Germinal center (tissue), 1 donor: ENCODE results near the gene IGFBP2.

Experiments used
- DNase-seq: peaks from one replicate; pipeline ENCODE4 v3.0.0; 2012; ENCODE audit warnings: mixed read lengths, low spot score

IGFBP2 gene

DNA sequence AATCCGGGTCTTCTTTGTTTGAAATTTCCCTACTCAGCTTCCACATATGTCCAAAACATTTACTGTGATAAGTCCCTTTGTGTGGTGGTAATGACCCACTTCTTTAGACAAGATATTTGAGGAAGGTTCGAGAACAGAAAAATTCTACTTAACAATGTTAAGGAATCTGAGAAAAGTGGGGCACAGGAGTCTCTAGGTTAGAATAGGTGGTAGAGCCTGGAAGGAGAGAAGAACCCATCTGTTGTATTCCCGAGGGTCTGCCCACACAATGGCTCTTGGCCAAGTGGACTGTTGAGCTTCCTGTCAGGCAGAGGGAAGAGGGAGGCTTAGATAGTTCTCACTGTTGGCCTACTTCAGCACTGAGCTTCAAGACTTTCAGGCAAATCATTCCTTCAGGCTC is 4.3 kb downstream of the IGFBP2 start:
- no peak for DNase-seq

DNA sequence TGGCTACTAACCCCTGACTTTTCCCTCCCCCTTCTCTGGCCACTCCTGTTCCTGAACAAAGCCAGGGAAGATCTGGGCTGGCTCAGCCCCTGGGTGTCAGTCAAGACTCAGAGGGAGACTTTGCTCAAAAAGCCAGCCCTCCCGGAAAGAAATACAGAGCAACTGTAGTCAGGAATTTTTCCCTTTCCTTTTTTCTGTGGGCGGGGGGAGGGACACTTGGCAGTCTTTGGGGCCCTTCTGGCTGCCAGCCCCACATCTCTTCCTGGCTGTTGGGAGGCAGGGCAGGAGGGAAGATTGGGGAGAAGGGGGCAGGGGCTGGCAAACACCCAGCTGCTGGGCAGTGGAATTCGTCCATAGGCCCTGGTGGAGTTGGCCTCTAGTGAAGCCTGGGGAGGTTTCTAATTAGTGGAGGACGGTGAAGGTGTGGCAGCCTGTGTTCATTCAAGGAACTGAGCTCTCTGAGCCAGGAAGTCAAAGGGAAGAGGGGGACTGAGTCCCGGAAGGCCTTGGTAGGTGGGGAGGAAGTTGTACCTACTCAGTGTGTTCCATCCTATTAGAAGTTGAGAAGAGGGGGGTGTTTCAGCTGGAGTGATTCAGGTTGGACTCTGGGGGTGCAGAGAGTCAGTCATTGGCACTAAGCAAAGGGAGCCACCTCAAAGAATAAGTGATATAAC is 10.9 kb downstream of the IGFBP2 start:
- DNase-seq, result no peak

DNA sequence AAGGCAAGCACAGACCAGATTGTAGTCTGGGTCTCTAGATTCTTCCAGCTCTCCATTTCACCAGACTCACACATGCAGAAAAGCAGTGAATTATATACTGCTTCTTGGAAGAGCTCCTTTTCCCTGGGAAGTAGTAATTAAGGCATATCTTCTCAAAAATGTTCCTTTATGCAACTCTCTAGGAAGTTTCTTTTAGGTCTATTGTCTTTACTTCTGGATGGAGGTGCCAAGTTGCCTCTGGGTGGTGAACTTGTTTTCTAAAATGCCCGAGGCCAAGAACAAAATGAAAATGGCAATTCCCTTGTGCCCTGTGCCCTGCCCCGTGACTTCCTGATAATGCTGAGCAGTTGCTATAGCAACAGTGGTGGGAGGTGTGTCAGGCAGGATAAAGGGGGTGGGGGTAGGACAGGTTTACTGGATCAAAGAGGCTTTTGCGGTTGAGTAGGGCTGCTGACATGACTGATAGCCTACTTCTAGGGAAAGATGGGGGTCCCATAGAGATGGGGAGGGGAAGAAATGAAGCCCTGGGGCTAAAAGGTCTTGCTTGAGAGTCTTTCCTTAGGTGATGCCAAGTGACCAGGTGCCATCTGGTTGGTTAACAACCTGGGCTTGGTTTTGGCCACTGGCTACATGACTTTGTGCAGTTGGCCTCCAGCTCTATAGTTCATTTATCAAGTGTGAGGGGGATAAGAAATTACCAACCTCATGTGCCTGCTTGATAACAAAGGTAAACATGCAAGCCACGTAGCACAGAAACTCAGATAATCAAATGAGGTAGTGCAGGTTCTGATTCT is 11.8 kb downstream of the IGFBP2 start:
- DNase-seq, result no peak

DNA sequence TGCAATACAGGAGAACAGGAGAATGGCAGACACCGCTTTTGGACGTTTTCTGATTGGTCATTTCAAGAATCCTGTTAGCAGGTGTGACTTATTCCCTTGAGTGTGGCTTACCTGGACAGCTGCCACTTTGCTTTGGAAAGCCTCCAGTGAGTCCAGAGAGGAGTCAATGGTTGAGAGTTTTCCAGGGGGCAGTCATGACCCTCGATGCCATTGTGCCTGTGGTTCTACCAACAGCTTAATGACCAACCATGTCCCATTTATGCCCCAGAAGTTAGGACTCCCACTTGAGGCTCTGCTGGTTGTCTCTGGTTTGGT is 12.4 kb downstream of the IGFBP2 start:
- DNase-seq, result no peak

DNA sequence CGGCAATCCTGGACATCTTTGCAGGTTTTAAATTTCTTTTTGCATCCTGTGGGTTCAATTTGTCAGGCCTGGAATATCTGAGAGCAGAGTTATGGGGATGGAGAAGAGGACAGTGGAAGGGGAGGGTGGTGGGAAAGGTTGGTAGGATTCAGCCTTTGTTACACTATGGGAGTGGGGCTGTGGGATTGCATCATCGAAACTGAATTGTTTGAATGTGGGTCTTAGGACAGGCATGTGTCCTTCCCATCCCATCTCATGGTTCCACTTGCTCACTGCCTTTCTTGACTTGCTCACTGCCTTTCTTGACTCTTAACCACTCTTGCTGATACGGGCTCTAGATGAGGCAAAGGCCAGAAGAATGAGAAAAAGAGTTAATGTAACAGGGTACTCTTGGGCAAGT is 12.9 kb downstream of the IGFBP2 start:
- DNase-seq, result no peak

DNA sequence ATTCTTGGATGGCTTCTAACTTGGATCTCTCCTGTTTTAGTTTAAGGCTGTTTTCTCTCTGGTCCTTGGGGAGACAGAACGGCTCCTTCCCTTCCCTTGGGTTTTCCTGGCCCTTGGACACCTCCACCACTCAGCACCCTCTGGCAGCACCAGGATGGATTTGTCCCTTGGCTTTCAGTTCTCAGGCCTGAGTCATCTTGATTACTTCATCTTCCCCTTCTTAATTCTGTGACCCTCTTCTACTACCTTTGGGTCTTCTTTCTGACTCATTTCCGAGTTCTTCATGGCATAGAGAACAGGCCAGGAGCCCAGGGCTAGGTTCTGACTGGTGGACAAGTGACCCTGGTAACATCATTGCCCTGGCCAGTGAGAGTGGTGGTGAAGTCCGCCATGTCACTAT is 14.9 kb downstream of the IGFBP2 start:
- DNase-seq, result no peak

DNA sequence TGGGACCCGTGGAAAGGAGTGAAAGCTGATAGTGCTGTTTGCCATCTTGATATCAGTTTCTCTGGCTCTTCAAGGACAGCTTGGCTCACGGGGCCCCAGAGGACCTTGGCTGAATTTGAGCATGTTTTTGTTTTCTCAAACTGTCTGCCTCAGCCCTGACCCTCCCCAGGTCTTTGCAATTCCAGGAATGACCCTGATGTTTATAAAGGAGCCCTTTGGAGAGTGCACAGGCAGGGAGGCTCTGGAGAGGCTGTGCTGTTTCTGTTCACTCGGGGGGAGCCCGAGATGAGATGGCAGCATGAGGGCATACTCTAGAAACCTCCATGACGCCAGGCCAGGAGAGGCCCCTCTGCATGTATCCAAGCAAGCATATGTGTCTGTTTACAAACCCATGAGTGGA is 16.4 kb downstream of the IGFBP2 start:
- DNase-seq, result no peak

DNA sequence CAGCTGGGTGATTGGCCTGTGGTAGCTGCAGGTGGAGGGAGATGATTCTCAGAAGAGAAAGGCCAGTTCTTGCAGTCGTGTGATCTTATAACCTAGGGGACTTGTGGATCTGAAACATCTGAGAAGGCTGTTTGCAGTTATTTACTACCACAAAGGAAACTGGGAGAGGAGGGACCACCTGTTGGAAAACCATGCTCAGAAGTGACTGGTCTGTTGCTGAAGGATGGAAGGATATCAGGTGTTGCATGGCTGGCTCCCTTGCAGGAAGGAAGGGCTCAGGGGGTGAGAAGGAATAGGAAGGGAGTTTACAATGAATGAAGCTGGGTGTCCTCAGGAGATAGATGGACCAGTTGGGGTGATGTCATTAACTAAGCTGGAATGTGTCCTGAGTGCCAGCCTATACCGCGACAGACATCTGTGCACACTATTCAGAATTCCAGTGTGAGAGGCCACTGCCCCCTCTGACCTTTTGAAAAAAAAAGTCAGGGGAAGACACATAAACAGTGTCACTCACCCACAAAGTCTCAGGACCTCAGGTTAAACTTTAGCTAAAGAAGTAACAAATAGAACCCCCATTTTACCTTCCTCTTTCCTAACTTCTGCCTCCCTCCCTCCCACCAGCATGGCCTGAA is 17.5 kb downstream of the IGFBP2 start:
- no peak for DNase-seq

DNA sequence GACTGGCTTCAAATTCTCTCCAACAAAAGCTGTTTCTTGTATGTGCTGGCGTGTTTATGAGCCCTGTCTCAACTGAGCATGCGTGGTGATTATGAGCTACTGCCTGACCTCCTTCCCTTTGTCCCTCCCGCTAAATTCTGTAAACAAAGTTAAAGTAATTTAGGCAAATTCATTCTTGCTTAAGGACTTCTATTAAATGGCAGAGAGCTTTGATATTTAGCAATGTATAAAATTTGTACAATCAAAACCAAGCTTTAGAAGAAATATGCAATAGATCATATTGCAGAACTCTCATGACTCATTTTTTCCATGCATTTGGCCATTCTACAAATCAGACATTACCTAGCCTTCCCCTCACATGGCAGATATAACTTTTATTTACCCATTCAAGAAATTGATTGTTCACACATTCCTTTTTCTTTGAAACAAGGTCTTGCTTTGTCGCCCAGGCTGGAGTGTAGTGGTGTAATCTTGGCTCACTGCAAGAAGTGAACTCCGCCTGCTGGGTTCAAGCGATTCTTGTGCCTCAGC is 18.2 kb downstream of the IGFBP2 start:
- no peak for DNase-seq

DNA sequence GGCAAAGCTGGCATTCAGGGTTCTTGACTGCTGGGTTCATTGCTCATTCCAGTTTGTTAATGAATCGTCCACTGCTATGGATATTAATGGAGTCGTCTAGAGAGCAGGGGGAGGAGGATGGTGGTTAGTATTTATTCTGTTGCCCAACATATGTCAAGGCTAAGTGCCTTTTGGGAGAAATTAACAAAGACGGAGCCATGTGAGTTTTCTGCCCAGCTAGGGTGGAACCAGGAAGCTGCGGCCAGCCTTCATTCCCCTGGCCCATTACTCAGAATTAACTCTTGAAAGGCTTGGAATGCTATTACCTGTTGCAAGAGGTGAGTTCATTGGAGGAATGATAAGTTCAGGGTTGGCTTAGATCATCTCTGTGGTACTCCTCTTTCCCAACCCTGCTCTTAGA is 19.3 kb downstream of the IGFBP2 start:
- DNase-seq, result no peak

DNA sequence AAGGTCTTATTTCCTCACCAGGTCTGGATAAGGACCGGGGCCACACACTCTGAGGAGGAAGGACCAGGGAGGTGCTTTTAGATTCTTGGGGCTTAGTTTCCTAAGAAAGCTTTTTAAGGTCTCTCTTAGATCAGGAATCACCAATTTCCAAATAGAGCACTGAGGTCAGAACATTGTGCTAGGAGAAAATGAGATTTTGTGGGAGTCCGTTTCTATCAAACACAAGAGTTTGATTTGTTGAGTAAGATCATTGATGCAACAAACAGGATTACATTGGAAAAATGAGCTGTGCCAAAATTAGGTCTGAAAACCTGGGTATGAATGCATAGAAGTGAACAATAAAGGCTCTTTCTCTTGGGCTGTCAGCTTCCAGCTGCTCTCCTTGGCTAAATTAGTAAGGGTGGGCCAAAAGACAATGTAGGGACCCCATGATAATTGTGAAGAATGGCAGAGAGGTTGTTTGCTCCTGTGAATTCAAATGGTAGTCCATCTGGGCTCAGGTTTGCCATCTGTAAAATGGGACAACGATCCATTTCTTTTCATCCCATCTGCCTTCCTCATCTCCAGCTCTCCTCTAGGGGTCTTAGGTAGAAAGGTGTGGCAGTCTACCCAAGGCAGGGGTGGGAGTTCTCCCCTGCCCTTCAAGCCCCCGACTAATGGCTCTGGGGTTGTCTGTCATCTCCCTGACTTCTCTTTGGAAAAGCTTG is 20.0 kb downstream of the IGFBP2 start:
- DNase-seq, result no peak

DNA sequence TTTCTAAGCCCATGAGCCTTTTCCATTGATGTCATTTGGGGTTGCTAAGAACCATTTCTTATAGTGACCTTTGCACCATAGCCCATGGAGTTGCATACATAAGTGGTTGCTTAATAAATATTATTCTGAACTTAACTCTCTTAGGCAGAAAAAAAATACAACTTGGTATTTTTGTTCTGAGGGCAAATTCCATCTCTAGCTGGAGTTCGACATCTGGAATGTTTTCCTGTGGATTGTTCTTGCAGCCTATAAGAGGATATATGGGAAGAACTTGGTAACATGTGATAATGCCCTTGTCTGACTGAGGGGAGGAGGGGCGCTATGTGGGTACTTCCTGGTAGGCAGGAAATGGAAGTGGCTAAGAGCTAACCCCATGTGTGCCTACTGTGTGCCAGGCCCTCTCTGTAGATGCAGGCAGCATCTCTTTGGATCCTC is 20.7 kb downstream of the IGFBP2 start:
- DNase-seq, result no peak

DNA sequence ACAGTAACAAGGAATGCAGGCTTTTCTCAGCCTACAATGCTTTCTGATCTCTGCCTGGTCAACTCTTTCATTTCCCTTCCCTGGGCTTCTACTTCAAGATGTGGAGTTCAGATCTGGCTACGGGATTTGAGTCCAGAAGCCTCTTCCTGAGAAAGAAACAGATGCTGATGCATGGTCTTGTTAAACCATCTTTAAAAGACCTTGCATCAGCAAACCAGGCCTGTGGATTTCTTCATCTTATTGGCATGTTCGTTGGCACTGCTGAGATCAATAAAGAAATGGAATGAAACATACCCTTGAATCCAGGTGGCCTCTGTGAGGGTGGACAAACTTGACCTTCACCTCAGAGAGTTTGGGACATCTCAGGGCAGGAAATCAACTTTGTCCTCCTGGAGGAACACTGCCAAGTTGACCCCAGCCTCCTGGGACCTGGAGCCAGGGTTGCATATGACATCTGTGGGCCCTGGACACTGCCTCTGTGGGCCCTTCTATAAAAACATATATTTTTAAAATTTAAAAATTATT is 21.4 kb downstream of the IGFBP2 start:
- DNase-seq, result no peak

DNA sequence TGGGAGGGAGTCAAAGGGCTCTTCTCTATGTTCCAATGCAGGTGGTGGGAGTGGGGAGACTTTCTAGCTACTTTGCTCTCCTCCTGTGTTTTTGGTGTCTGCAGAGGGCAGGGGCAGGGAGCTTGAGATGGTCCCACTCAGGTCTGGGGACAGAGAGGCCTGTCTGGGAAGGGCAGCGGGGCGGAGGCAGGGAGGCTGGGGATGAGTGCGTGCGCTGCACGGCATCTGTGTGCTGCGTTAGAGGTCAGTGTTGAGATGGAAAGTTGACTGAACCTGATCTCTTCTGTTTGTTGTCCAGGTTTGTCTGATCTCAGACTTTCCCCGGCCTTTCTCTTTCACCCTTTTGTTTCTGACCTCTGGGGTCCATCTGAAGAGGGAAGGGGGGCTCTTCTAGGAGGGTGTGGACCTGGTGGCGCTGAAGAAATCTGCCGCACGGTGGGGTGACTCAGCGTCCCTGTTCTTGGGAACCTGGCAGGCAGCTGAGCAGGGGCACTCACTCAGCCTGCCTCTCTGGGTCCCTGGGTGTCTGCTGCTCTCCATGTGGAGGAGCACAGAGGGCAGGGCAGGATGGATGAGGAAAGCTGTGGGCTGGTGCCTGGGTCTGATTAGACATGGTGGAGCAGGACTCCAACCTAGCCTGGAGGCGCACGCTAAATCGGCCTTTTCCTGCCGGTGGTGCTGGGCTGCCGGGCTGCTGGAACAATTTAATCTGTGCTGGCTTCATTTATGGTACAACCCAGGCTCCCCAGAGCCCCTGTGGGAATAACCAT is 24.1 kb downstream of the IGFBP2 start:
- no peak for DNase-seq

DNA sequence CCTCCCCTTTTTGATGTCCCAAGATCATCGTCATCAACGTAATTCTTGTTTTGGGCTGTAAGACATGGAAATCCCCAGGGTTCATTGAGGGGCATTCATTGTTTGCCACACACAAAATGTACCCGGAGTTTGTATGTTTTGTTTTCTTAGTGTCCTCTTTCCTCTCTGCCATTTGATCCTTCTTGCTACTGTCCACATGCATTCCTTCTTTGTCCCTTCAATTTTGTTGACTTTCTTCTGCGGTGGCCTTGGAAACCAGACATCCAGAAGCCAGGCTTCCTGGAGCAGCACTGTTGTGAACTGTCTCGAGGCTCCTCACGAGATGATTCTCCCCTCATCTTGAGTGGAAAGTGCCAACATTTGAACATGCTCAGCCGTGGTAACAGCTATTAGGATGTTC is 24.8 kb downstream of the IGFBP2 start:
- no peak for DNase-seq

DNA sequence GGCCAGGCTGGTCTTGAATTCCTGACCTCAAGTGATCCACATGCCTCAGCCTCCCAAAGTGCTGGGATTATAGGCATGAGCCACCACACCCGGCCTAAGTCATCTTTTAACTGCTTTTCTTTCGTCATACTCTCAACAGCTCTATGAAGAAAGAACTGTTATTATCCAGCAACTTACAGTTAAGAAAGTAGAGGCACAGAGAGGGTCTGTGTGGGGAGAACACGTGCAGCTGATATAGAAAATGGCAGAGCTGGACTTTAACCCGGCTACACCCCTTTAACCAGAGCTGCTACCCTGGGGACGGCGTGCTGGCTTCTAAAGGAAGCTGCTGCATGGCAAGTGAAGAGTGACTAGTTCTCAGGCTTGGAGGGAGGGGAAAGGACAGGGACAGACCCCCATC is 25.5 kb downstream of the IGFBP2 start:
- DNase-seq, result no peak

DNA sequence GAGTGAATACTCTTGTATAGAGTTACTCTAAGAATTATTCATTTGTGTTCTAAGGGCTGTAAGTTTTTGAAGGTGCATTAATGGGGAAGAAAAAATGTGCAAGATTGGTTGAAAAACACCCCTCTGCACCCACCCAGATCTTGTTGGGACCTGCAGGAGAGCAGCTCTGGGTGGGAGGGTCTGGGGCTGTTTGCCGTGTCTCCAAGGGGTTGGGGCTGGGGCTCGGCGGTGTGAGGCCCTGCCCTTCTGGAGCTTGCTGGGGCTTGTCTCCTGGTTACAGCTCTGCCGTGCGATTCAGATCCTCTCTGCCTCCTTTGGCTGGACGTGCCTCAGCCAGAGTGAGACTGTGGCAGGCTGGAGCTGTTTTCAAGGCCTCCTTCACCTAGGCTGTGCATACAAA is 26.1 kb downstream of the IGFBP2 start:
- DNase-seq, result no peak

DNA sequence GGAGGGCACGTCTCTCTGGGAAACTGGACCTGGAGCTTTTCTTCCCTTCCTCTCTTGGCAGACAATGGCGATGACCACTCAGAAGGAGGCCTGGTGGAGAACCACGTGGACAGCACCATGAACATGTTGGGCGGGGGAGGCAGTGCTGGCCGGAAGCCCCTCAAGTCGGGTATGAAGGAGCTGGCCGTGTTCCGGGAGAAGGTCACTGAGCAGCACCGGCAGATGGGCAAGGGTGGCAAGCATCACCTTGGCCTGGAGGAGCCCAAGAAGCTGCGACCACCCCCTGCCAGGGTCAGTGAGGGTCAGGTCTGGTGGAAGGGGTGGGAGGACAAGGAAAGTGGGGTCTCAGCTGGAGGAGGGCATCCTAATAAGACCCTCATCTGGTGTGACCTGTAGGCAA is 27.3 kb downstream of the IGFBP2 start:
- DNase-seq, result no peak

DNA sequence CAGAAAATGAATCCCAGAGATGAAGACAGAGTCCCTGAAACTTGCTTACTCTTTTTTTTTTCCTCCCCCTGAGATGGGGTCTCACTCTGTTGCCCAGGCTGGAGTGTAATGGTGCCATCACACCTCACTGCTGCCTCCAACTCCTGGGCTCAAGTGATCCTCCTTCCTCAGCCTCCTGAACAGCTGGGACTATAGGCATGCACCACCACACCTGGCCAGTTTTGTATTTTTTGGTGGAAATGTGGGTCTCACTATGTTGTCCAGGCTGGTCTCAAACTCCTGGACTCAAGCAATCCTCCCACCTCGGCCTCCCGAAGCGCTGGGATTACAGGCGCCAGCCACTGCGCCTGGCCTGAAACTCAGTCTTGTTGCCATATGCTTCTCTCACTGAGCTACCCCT is 27.8 kb downstream of the IGFBP2 start:
- DNase-seq, result no peak

DNA sequence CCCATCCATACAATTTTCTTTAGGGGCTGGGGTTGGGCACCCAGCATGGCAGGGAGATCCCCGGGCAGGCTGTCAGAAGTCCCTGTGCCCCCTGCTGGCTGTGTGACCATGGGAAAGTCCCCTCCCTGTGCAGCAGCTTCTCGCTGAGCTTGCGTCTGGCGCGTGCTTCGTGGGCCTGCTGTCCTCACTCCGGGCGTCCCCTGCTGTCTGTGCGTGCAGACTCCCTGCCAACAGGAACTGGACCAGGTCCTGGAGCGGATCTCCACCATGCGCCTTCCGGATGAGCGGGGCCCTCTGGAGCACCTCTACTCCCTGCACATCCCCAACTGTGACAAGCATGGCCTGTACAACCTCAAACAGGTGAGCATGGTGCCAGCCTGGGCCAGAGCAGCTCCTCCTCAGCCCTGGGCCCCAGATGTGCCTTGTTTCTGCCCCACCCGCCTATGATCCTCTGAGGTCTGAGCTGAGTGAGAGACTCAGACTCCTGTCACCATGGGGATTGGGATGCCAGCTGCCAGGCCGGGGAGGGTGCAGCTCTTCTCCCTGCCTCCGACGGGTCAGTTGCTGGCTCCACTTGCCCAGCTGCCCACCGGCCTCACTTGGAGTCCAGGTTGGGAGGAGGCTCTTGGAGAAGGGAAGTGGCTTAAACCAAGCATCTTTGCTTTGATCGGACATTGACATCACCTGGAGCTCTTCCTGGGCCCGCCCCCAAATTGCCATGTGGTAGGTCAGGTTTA is 28.6 kb downstream of the IGFBP2 start:
- DNase-seq, result no peak

DNA sequence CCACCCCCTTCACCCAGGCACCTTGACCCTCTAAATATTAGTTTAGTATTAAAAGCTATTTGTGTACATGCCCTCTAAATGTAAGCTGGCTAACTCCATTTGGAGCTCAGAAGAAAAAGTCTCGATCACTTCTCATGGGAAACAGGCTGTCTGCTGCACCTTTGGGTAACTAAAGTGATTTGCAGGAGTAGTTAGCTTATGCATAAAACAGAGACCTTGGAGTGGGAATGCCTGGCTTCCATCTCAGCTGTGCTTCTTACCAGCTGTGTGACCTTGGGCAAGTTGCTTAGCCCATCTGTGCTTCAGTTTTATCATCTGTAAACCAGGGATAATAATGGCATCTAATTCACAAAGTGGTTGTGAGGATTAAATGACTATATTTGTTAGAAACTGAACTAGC is 29.9 kb downstream of the IGFBP2 start:
- no peak for DNase-seq
